Uterus (tissue), 2 donors: ENCODE results near the gene ZNF326.

Source experiments
- POLR2A ChIP-seq, 2 donors: fragments of 450-650 bp; IDR thresholded peaks; one replicate each; pipeline ENCODE4 v1.6.1; 2016; ENCODE audit warnings: antibody characterized with exemption in 2 of 2, mild to moderate bottlenecking in 1 of 2, moderate library complexity in 1 of 2
- TF ChIP-seq, protein P1 (sequence below), 4 experiments: fragments of 200-600 bp in 2 of 4; fragments of 450-650 bp in 2 of 4; sonication (generic) in 2 of 4; IDR thresholded peaks; one replicate each; pipeline ENCODE4 v1.5.1; 2016 to 2019; ENCODE audit warnings: antibody characterized with exemption in 4 of 4, mild to moderate bottlenecking in 2 of 4, moderate library complexity in 1 of 4

DNA sequence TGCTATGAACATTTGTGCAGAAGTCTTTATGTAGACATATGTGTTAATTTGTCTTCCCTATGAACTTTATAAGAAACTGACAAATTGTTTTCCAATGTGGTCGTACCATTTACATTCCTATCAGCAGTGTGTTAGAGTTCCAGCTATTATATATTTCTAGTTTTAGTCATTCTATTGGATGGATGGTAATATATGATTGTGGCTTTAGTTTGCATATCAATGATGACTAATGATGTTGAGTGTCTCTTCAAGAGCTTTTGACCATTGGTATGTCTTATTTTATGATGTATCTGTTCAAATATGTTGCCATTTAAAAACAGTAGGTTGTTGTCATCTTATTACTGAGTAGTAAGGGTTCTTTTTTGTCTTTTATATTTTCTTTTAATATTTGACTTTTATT lies 16.2 kb upstream of the ZNF326 start:
- TF ChIP-seq, protein P1, sequence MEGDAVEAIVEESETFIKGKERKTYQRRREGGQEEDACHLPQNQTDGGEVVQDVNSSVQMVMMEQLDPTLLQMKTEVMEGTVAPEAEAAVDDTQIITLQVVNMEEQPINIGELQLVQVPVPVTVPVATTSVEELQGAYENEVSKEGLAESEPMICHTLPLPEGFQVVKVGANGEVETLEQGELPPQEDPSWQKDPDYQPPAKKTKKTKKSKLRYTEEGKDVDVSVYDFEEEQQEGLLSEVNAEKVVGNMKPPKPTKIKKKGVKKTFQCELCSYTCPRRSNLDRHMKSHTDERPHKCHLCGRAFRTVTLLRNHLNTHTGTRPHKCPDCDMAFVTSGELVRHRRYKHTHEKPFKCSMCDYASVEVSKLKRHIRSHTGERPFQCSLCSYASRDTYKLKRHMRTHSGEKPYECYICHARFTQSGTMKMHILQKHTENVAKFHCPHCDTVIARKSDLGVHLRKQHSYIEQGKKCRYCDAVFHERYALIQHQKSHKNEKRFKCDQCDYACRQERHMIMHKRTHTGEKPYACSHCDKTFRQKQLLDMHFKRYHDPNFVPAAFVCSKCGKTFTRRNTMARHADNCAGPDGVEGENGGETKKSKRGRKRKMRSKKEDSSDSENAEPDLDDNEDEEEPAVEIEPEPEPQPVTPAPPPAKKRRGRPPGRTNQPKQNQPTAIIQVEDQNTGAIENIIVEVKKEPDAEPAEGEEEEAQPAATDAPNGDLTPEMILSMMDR (IDR thresholded peaks at IDR 0.05): no peak
- no peak for TF ChIP-seq POLR2A (IDR thresholded peaks at IDR 0.05)
